HepG2 (cell line): ENCODE results near the gene DNAJC18. TPM values are rescaled to one million over a fixed set of nuclear protein-coding genes. Genes with fewer than 3 reads are reported as not detected.
A peak's percentile ranks its signal among the peaks of the same experiment; 100 is the strongest.

Experiments used
- BCL3 ChIP-seq: sonication (generic); formaldehyde crosslinking; IDR thresholded peaks from 2 replicates; pipeline ENCODE4 v1.5.1; 2020; ENCODE audit warnings: mild to moderate bottlenecking, missing genetic modification reagents, moderate library complexity
- GRHL1 ChIP-seq: sonication (generic); formaldehyde crosslinking; conservative IDR thresholded peaks from 2 replicates; pipeline ENCODE4 v1.8.0; 2022; ENCODE audit warnings: missing genetic modification reagents
- HNRNPL ChIP-seq: fragments of 200-400 bp; formaldehyde crosslinking; IDR thresholded peaks from 2 replicates; pipeline ENCODE4 v1.6.1; 2017; ENCODE audit warnings: mild to moderate bottlenecking, low read depth, low read length
- KDM5A ChIP-seq: fragments of 200-600 bp; sonication (generic); IDR thresholded peaks from 2 replicates; pipeline ENCODE4 v1.7.0; 2018; ENCODE audit warnings: antibody characterized with exemption, mild to moderate bottlenecking, low read length, borderline replicate concordance
- NFAT5 ChIP-seq: sonication (generic); formaldehyde crosslinking; IDR thresholded peaks from 2 replicates; pipeline ENCODE4 v1.4.0; 2020; ENCODE audit warnings: missing genetic modification reagents
- NFRKB ChIP-seq: fragments of 450-650 bp; IDR thresholded peaks from 2 replicates; pipeline ENCODE4 v1.6.1; 2017
- REL ChIP-seq: sonication (generic); formaldehyde crosslinking; conservative IDR thresholded peaks from 2 replicates; pipeline ENCODE4 v1.8.0; 2022; ENCODE audit warnings: mild to moderate bottlenecking, missing genetic modification reagents, moderate library complexity
- RNF219 ChIP-seq: sonication (generic); formaldehyde crosslinking; IDR thresholded peaks from 2 replicates; pipeline ENCODE4 v1.5.0; 2020; ENCODE audit warnings: mild to moderate bottlenecking, missing genetic modification reagents
- SATB2 ChIP-seq: sonication (generic); formaldehyde crosslinking; IDR thresholded peaks from 2 replicates; pipeline ENCODE4 v1.5.0; 2020; ENCODE audit warnings: missing genetic modification reagents
- TAF15 ChIP-seq: fragments of 200-400 bp; formaldehyde crosslinking; IDR thresholded peaks from one replicate; pipeline ENCODE4 v1.6.1; 2018; ENCODE audit warnings: mild to moderate bottlenecking, low read depth, low read length; ENCODE audit not compliant: poor library complexity, severe bottlenecking
- TRIM22 ChIP-seq: fragments of 450-650 bp; IDR thresholded peaks from 2 replicates; pipeline ENCODE4 v1.6.1; 2017
- ZNF253 ChIP-seq: sonication (generic); formaldehyde crosslinking; IDR thresholded peaks from 2 replicates; pipeline ENCODE4 v1.8.0; 2022; ENCODE audit warnings: mild to moderate bottlenecking, missing genetic modification reagents, borderline replicate concordance
- ZNF513 ChIP-seq: sonication (generic); formaldehyde crosslinking; conservative IDR thresholded peaks from 2 replicates; pipeline ENCODE4 v1.5.0; 2020; ENCODE audit warnings: missing genetic modification reagents
- ZNF746 ChIP-seq: sonication (generic); formaldehyde crosslinking; IDR thresholded peaks from 2 replicates; pipeline ENCODE4 v1.8.0; 2022; ENCODE audit warnings: mild to moderate bottlenecking, missing genetic modification reagents
- polyA plus RNA-seq, 8 experiments: library from polyadenylated mRNA; depleted of rRNA in 3 of 8; stranded (reverse) in 7 of 8; unstranded in 1 of 8; fragments of >200 nt; fragmentation: Illumina TruSeq in 4 of 8; extraction: Trizol in 4 of 8; gene quantifications; 2 replicates each; pipeline versions ENCODE4 v1.2.1 to v1.2.3, GENCODE V29; 2011 to 2016; ENCODE audit warnings: low read depth in 4 of 8, missing spikeins in 1 of 8, mixed read lengths in 1 of 8; ENCODE audit not compliant: insufficient read depth in 1 of 8
- total RNA-seq, 5 experiments: library from RNA; depleted of rRNA; stranded (reverse); fragments of >200 nt; fragmentation: Illumina TruSeq; extraction: Trizol; gene quantifications; 2 replicates each; pipeline ENCODE4 v1.2.3, GENCODE V29; 2016; ENCODE audit warnings: low read depth in 1 of 5

The DNAJC18 gene
- total and polyA plus RNA-seq, 2 of the 13 experiments (the other 11 are each of a cell fraction or from before 2014, with no cell fraction given), result 6.5 to 6.6 TPM

- TF ChIP-seq RNF219 (CRISPR knock-in tag), result peak; percentile 20; the same call in 1 of the 2 replicates
- no peak for TF ChIP-seq GRHL1 (CRISPR knock-in tag)
- TF ChIP-seq TAF15, result no peak
- peak; percentile 52; the same call in 1 of the 2 replicates for TF ChIP-seq KDM5A
- no peak for TF ChIP-seq SATB2 (CRISPR knock-in tag)
- no peak for TF ChIP-seq NFAT5 (CRISPR knock-in tag)
- no peak for TF ChIP-seq ZNF253 (CRISPR knock-in tag)
- TF ChIP-seq HNRNPL, result no peak
- TF ChIP-seq ZNF513 (CRISPR knock-in tag), result no peak
- TF ChIP-seq ZNF746 (CRISPR knock-in tag), result no peak
- peak; percentile 61; the same call in 1 of the 2 replicates for TF ChIP-seq BCL3 (CRISPR knock-in tag)
- no peak for TF ChIP-seq REL (CRISPR knock-in tag)
- no peak for TF ChIP-seq TRIM22
- TF ChIP-seq NFRKB, result no peak
These were observed 35.4 kb downstream of the DNAJC18 start, which contains the start of gene SPATA24 (continued) for GRCh38 chr5:139403787-139404483.
